GM23338 (cell line): ENCODE measurements around the gene OR5H14.

Experiments used
- CREB1 ChIP-seq: fragments of 250-450 bp; sonication (Bioruptor Pico); IDR thresholded peaks from 2 replicates; pipeline ENCODE4 v1.5.0; 2020; ENCODE audit warnings: low read depth, mild to moderate bottlenecking, moderate library complexity
- EZH2 ChIP-seq: fragments of 200-600 bp; sonication (generic); IDR thresholded peaks from one replicate; pipeline ENCODE4 v1.8.0; 2017; ENCODE audit warnings: antibody characterized with exemption, mild to moderate bottlenecking, low read depth; ENCODE audit not compliant: unreplicated experiment
- EZH2phosphoT487 ChIP-seq: fragments of 200-600 bp; sonication (generic); IDR thresholded peaks from one replicate; pipeline ENCODE4 v1.8.1; 2018; ENCODE audit warnings: antibody characterized with exemption; ENCODE audit not compliant: unreplicated experiment
- JUNB ChIP-seq: IDR thresholded peaks from one replicate; pipeline ENCODE4 v1.6.1; 2016; ENCODE audit warnings: antibody characterized with exemption; ENCODE audit not compliant: unreplicated experiment
- NANOG ChIP-seq: IDR thresholded peaks from 2 replicates; pipeline ENCODE4 v1.6.1; 2016; ENCODE audit warnings: antibody characterized with exemption, borderline replicate concordance
- POLR2AphosphoS5 ChIP-seq: IDR thresholded peaks from 2 replicates; pipeline ENCODE4 v1.6.1; 2016; ENCODE audit warnings: antibody characterized with exemption, low read depth
- ZNF114 ChIP-seq: fragments of 250-450 bp; sonication (Bioruptor Pico); IDR thresholded peaks from 2 replicates; pipeline ENCODE4 v1.5.0; 2020; ENCODE audit warnings: mild to moderate bottlenecking, moderate library complexity
- ZNF331 ChIP-seq: fragments of 250-450 bp; sonication (Bioruptor Pico); IDR thresholded peaks from 2 replicates; pipeline ENCODE4 v1.5.0; 2020; ENCODE audit warnings: low read depth, mild to moderate bottlenecking, moderate library complexity
- TF ChIP-seq, protein P1 (sequence below), 2 experiments: fragments of 200-600 bp in 1 of 2; sonication (generic) in 1 of 2; conservative IDR thresholded peaks; 2 replicates each; pipeline versions ENCODE4 v1.5.1 to v1.6.1; 2016 to 2017; ENCODE audit warnings: antibody characterized with exemption in 2 of 2, low read depth in 2 of 2, mild to moderate bottlenecking in 2 of 2, moderate library complexity in 1 of 2
- TF ChIP-seq, protein P2 (sequence below): IDR thresholded peaks from 2 replicates; pipeline ENCODE4 v1.6.1; 2016; ENCODE audit warnings: antibody characterized with exemption
- TF ChIP-seq, protein P3 (sequence below): IDR thresholded peaks from one replicate; pipeline ENCODE4 v1.6.1; 2018; ENCODE audit warnings: antibody characterized with exemption; ENCODE audit not compliant: unreplicated experiment

DNA sequence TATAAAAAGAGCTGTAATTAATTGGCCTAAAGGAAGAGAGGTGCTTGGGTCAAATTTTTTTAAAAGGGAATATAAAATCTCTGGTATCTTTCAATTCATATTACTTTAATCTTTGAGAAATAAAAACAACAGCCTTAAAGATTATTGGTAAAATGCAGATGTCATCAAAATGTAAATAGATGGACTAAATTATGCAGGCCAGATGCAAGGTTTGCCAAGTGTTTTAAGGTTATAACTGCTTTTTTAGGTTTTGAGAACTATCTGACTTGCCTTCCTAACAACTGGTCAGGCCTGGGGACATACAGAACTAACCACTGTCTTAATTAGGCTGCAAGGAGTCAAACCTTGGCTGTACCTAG, 36.8 kb upstream of the OR5H14 start:
- TF ChIP-seq EZH2phosphoT487: no peak
- TF ChIP-seq, protein P1, sequence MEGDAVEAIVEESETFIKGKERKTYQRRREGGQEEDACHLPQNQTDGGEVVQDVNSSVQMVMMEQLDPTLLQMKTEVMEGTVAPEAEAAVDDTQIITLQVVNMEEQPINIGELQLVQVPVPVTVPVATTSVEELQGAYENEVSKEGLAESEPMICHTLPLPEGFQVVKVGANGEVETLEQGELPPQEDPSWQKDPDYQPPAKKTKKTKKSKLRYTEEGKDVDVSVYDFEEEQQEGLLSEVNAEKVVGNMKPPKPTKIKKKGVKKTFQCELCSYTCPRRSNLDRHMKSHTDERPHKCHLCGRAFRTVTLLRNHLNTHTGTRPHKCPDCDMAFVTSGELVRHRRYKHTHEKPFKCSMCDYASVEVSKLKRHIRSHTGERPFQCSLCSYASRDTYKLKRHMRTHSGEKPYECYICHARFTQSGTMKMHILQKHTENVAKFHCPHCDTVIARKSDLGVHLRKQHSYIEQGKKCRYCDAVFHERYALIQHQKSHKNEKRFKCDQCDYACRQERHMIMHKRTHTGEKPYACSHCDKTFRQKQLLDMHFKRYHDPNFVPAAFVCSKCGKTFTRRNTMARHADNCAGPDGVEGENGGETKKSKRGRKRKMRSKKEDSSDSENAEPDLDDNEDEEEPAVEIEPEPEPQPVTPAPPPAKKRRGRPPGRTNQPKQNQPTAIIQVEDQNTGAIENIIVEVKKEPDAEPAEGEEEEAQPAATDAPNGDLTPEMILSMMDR (conservative IDR thresholded peaks at IDR 0.05; ENCODE audit: low read depth in 2 of 2): no peak
- no peak for TF ChIP-seq POLR2AphosphoS5
- TF ChIP-seq ZNF114 (CRISPR knock-in tag): no peak
- TF ChIP-seq EZH2: no peak
- TF ChIP-seq ZNF331: no peak
- TF ChIP-seq, protein P2, sequence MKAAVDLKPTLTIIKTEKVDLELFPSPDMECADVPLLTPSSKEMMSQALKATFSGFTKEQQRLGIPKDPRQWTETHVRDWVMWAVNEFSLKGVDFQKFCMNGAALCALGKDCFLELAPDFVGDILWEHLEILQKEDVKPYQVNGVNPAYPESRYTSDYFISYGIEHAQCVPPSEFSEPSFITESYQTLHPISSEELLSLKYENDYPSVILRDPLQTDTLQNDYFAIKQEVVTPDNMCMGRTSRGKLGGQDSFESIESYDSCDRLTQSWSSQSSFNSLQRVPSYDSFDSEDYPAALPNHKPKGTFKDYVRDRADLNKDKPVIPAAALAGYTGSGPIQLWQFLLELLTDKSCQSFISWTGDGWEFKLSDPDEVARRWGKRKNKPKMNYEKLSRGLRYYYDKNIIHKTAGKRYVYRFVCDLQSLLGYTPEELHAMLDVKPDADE: no peak
- TF ChIP-seq CREB1 (CRISPR knock-in tag): no peak
- TF ChIP-seq JUNB: no peak
- TF ChIP-seq, protein P3, sequence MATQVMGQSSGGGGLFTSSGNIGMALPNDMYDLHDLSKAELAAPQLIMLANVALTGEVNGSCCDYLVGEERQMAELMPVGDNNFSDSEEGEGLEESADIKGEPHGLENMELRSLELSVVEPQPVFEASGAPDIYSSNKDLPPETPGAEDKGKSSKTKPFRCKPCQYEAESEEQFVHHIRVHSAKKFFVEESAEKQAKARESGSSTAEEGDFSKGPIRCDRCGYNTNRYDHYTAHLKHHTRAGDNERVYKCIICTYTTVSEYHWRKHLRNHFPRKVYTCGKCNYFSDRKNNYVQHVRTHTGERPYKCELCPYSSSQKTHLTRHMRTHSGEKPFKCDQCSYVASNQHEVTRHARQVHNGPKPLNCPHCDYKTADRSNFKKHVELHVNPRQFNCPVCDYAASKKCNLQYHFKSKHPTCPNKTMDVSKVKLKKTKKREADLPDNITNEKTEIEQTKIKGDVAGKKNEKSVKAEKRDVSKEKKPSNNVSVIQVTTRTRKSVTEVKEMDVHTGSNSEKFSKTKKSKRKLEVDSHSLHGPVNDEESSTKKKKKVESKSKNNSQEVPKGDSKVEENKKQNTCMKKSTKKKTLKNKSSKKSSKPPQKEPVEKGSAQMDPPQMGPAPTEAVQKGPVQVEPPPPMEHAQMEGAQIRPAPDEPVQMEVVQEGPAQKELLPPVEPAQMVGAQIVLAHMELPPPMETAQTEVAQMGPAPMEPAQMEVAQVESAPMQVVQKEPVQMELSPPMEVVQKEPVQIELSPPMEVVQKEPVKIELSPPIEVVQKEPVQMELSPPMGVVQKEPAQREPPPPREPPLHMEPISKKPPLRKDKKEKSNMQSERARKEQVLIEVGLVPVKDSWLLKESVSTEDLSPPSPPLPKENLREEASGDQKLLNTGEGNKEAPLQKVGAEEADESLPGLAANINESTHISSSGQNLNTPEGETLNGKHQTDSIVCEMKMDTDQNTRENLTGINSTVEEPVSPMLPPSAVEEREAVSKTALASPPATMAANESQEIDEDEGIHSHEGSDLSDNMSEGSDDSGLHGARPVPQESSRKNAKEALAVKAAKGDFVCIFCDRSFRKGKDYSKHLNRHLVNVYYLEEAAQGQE: no peak
- no peak for TF ChIP-seq NANOG
